ENCODE measurements around the gene ZNF710. TPM values are rescaled to one million over a fixed set of nuclear protein-coding genes. Genes with fewer than 3 reads are reported as not detected.
A peak's percentile ranks its signal among the peaks of the same experiment; 100 is the strongest.
"Not testable (repeated sequence)": the region's sequence is repeated elsewhere in the genome, so short reads cannot be mapped to it uniquely, and the experiment has no call there.

Gene ZNF710
- total RNA-seq, result 9.1 TPM

GRCh38 chr15:90001062-90001682, at the start of gene ZNF710:
TSS of gene ZNF710 (plus strand) at chr15:90001324. CDS start at chr15:90067138, 65,814 bp downstream.
- Histone ChIP-seq H3K9me3 (ENCODE audit: low read depth, low read length) (no peaks in the 10 kb centered on the region), H3K4me3 (ENCODE audit: low read length) (peak within 1 kb of the TSS; percentile 87), H3K4me1 (ENCODE audit: insufficient read depth, low read length) (peaks cover 67% of the 10 kb centered on the region), H3K27me3 (ENCODE audit: insufficient read depth, low read length) (no peaks in the 10 kb centered on the region)

GRCh38 chr15:89954541-89954940, 46.6 kb upstream of the ZNF710 start:
- Histone ChIP-seq H3K4me1 (ENCODE audit: insufficient read depth, low read length) (no peaks in the 10 kb centered on the region), H3K9me3 (ENCODE audit: low read depth, low read length) (no peaks in the 10 kb centered on the region)

GRCh38 chr15:89955449-89955998, 45.6 kb upstream of the ZNF710 start:
- H3K4me3 ChIP-seq (ENCODE audit: low read length); H3K27me3 ChIP-seq (ENCODE audit: insufficient read depth, low read length); H3K4me1 ChIP-seq (ENCODE audit: insufficient read depth, low read length); H3K9me3 ChIP-seq (ENCODE audit: low read depth, low read length): not testable (repeated sequence)

More at GRCh38 chr15:89954541-89954940, 46.6 kb upstream of the ZNF710 start:
- Histone ChIP-seq H3K27me3 (ENCODE audit: insufficient read depth, low read length) (no peaks in the 10 kb centered on the region), H3K4me3 (ENCODE audit: low read length) (no peak overlapping the region)

- Histone ChIP-seq H3K9me3 (ENCODE audit: low read depth, low read length) (no peaks in the 10 kb centered on the region), H3K4me1 (ENCODE audit: insufficient read depth, low read length) (peaks cover 12% of the 10 kb centered on the region), H3K4me3 (ENCODE audit: low read length) (no peak overlapping the region)
These were observed 42.9 kb upstream of the ZNF710 start for GRCh38 chr15:89958107-89958805.

GRCh38 chr15:89963301-89964231, 37.6 kb upstream of the ZNF710 start:
- H3K4me3 ChIP-seq (ENCODE audit: low read length), result no peak overlapping the region

More at GRCh38 chr15:89958107-89958805, 42.9 kb upstream of the ZNF710 start:
- no peaks in the 10 kb centered on the region for H3K27me3 ChIP-seq (ENCODE audit: insufficient read depth, low read length)

GRCh38 chr15:89964232-89964954, 36.7 kb upstream of the ZNF710 start:
- no peak overlapping the region for H3K4me3 ChIP-seq (ENCODE audit: low read length)
- H3K4me1 ChIP-seq (ENCODE audit: insufficient read depth, low read length), result peaks cover 35% of the 10 kb centered on the region
- H3K27me3 ChIP-seq (ENCODE audit: insufficient read depth, low read length), result no peaks in the 10 kb centered on the region
- H3K9me3 ChIP-seq (ENCODE audit: low read depth, low read length), result no peaks in the 10 kb centered on the region

More at GRCh38 chr15:89963301-89964231, 37.6 kb upstream of the ZNF710 start:
- H3K9me3 ChIP-seq (ENCODE audit: low read depth, low read length), result no peaks in the 10 kb centered on the region
- peaks cover 34% of the 10 kb centered on the region for H3K4me1 ChIP-seq (ENCODE audit: insufficient read depth, low read length)
- H3K27me3 ChIP-seq (ENCODE audit: insufficient read depth, low read length), result no peaks in the 10 kb centered on the region

GRCh38 chr15:89967881-89968280, 33.2 kb upstream of the ZNF710 start:
- Histone ChIP-seq H3K4me1 (ENCODE audit: insufficient read depth, low read length) (peaks cover 61% of the 10 kb centered on the region), H3K4me3 (ENCODE audit: low read length) (no peak overlapping the region), H3K27me3 (ENCODE audit: insufficient read depth, low read length) (no peaks in the 10 kb centered on the region), H3K9me3 (ENCODE audit: low read depth, low read length) (no peaks in the 10 kb centered on the region)

GRCh38 chr15:89971592-89971997, 29.5 kb upstream of the ZNF710 start:
- Histone ChIP-seq H3K4me1 (ENCODE audit: insufficient read depth, low read length) (peaks cover 76% of the 10 kb centered on the region), H3K27me3 (ENCODE audit: insufficient read depth, low read length) (no peaks in the 10 kb centered on the region), H3K9me3 (ENCODE audit: low read depth, low read length) (no peaks in the 10 kb centered on the region), H3K4me3 (ENCODE audit: low read length) (no peak overlapping the region)

- Histone ChIP-seq H3K9me3 (ENCODE audit: low read depth, low read length) (no peaks in the 10 kb centered on the region), H3K4me3 (ENCODE audit: low read length) (no peak overlapping the region), H3K4me1 (ENCODE audit: insufficient read depth, low read length) (peaks cover 80% of the 10 kb centered on the region), H3K27me3 (ENCODE audit: insufficient read depth, low read length) (no peaks in the 10 kb centered on the region)
These were observed 29.0 kb upstream of the ZNF710 start for GRCh38 chr15:89972085-89972484.

GRCh38 chr15:89975482-89976245, 25.5 kb upstream of the ZNF710 start:
- Histone ChIP-seq H3K27me3 (ENCODE audit: insufficient read depth, low read length) (no peaks in the 10 kb centered on the region), H3K4me3 (ENCODE audit: low read length) (no peak overlapping the region), H3K9me3 (ENCODE audit: low read depth, low read length) (no peaks in the 10 kb centered on the region), H3K4me1 (ENCODE audit: insufficient read depth, low read length) (peaks cover 62% of the 10 kb centered on the region)

GRCh38 chr15:89976246-89976600, 24.9 kb upstream of the ZNF710 start:
- peaks cover 56% of the 10 kb centered on the region for H3K4me1 ChIP-seq (ENCODE audit: insufficient read depth, low read length)
- no peaks in the 10 kb centered on the region for H3K27me3 ChIP-seq (ENCODE audit: insufficient read depth, low read length)
- no peaks in the 10 kb centered on the region for H3K9me3 ChIP-seq (ENCODE audit: low read depth, low read length)
- H3K4me3 ChIP-seq (ENCODE audit: low read length), result no peak overlapping the region

- not testable (repeated sequence) for H3K9me3 ChIP-seq (ENCODE audit: low read depth, low read length); H3K4me3 ChIP-seq (ENCODE audit: low read length); H3K27me3 ChIP-seq (ENCODE audit: insufficient read depth, low read length)
- H3K4me1 ChIP-seq (ENCODE audit: insufficient read depth, low read length), result peaks cover 41% of the 10 kb centered on the region
These were observed 23.3 kb upstream of the ZNF710 start for GRCh38 chr15:89977836-89978235.

GRCh38 chr15:89978914-89979313, 22.2 kb upstream of the ZNF710 start:
- Histone ChIP-seq H3K4me1 (ENCODE audit: insufficient read depth, low read length) (peaks cover 31% of the 10 kb centered on the region), H3K9me3 (ENCODE audit: low read depth, low read length) (no peaks in the 10 kb centered on the region), H3K27me3 (ENCODE audit: insufficient read depth, low read length) (no peaks in the 10 kb centered on the region), H3K4me3 (ENCODE audit: low read length) (no peak overlapping the region)

GRCh38 chr15:89980896-89981295, 20.2 kb upstream of the ZNF710 start:
- H3K27me3 ChIP-seq (ENCODE audit: insufficient read depth, low read length), result no peaks in the 10 kb centered on the region
- H3K4me1 ChIP-seq (ENCODE audit: insufficient read depth, low read length), result peaks cover 11% of the 10 kb centered on the region
- H3K4me3 ChIP-seq (ENCODE audit: low read length), result no peak overlapping the region
- H3K9me3 ChIP-seq (ENCODE audit: low read depth, low read length), result peaks cover 7% of the 10 kb centered on the region
